Measurements from ENCODE around the gene AK5. TPM values are rescaled to one million over a fixed set of nuclear protein-coding genes. Genes with fewer than 3 reads are reported as not detected.

The AK5 gene
- total RNA-seq, 4 donors from 2014 or later, result 0.79 to 4.1 TPM; not detected in 2

- H3K27me3 ChIP-seq, result no peaks in the 10 kb centered on the region
- TF ChIP-seq CTCF (IDR thresholded peaks at IDR 0.05) (no peak), EP300 (IDR thresholded peaks at IDR 0.05; ENCODE audit: low read depth) (no peak), POLR2AphosphoS5 (IDR thresholded peaks at IDR 0.05) (no peak), POLR2A (IDR thresholded peaks at IDR 0.05) (no peak)
- intact Hi-C loops (cut with DNase I; ENCODE audit: low total_unique reads) (loop anchor here (5.0 kb wide), 1 partner anchor 746 kb away; no protein-coding TSS in a partner anchor), in situ Hi-C loops (cut with MboI; ENCODE audit: low pct_ligation_motif_present in 1 of 4, low pct_unique_long_range_greater_than_20kb in 1 of 4, low sequenced_read_pairs in 3 of 4) (no loop called here)
- H3K4me3 ChIP-seq, result no peak overlapping the region
- no peak overlapping the region for H3K27ac ChIP-seq
- no peaks in the 10 kb centered on the region for H3K36me3 ChIP-seq
- 73 to 96% methylated on average over 3 of the region's 3 CpGs for WGBS, 2 donors (ENCODE audit: low coverage in 1 of 2)
- no peak for DNase-seq
- H3K9me3 ChIP-seq, result no peaks in the 10 kb centered on the region
- H3K4me1 ChIP-seq, result no peaks in the 10 kb centered on the region
Observed at GRCh38 chr1:77421504-77422233, 139.8 kb downstream of the AK5 start.

DNA sequence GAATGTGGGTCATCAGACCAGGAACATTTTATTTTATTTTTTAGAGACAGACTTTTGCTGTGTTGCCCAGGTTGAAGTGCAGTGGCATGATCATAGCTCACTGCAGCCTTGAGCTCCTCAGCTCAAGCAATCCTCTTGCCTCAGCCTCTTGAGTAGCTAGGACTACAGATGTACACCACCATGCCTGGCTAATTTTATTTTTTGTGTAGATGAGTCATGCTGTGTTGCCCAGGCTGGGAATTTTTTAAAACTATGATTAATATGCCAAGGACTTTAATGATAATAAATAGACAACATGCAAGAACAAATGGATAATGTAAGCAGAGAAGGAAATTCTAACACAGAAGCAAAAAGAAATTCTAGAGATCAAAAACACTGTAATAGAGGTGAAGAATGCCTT is 142.4 kb downstream of the AK5 start:
- no peak for DNase-seq
- Histone ChIP-seq H3K9me3 (no peaks in the 10 kb centered on the region), H3K4me1 (no peaks in the 10 kb centered on the region), H3K27me3 (no peaks in the 10 kb centered on the region), H3K27ac (no peak overlapping the region), H3K4me3 (no peak overlapping the region), H3K36me3 (no peaks in the 10 kb centered on the region)
- TF ChIP-seq EP300 (IDR thresholded peaks at IDR 0.05; ENCODE audit: low read depth), result no peak
- TF ChIP-seq POLR2AphosphoS5 (IDR thresholded peaks at IDR 0.05), result no peak
- no peak for TF ChIP-seq CTCF (IDR thresholded peaks at IDR 0.05)
- no peak for TF ChIP-seq POLR2A (IDR thresholded peaks at IDR 0.05)
- intact Hi-C loops (cut with DNase I; ENCODE audit: low total_unique reads), result loop anchor here (5.0 kb wide), 1 partner anchor 743 kb away; no protein-coding TSS in a partner anchor
- in situ Hi-C loops (cut with MboI; ENCODE audit: low pct_ligation_motif_present in 1 of 4, low pct_unique_long_range_greater_than_20kb in 1 of 4, low sequenced_read_pairs in 3 of 4), result no loop called here

DNA sequence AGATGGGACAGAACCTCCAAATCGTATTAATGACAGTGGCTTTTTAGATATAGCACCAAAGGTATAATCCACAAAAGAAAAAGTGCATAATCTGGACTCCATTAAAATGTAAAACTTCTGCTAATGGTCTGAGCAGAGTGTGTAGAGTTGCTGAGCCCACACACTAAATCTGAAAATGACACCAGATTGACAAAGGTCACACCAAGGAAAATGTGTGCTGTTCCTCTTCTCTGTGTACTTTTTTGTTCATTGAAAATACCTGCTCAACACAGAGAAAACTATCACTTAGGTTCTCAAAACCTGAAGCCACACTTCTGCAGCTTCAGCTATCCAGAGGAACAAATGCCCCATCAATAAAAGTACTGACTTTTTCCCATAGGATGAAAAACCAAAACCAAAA is 146.2 kb downstream of the AK5 start:
- H3K4me1 ChIP-seq, result no peaks in the 10 kb centered on the region
- TF ChIP-seq CTCF (IDR thresholded peaks at IDR 0.05) (no peak), EP300 (IDR thresholded peaks at IDR 0.05; ENCODE audit: low read depth) (no peak), POLR2A (IDR thresholded peaks at IDR 0.05) (no peak), POLR2AphosphoS5 (IDR thresholded peaks at IDR 0.05) (no peak)
- WGBS, 2 donors (ENCODE audit: low coverage in 1 of 2), result 73 to 92% methylated on average over 1 of the region's 1 CpG
- no peak overlapping the region for H3K27ac ChIP-seq
- H3K36me3 ChIP-seq, result no peaks in the 10 kb centered on the region
- H3K9me3 ChIP-seq, result no peaks in the 10 kb centered on the region
- H3K4me3 ChIP-seq, result no peak overlapping the region
- DNase-seq, result no peak
- no peaks in the 10 kb centered on the region for H3K27me3 ChIP-seq
- in situ Hi-C loops (cut with MboI; ENCODE audit: low pct_ligation_motif_present in 1 of 4, low pct_unique_long_range_greater_than_20kb in 1 of 4, low sequenced_read_pairs in 3 of 4) (no loop called here), intact Hi-C loops (cut with DNase I; ENCODE audit: low total_unique reads) (no loop called here)

GRCh38 chr1:77430966-77431690 is 149.3 kb downstream of the AK5 start:
- H3K4me3 ChIP-seq, result no peak overlapping the region
- no peaks in the 10 kb centered on the region for H3K9me3 ChIP-seq
- TF ChIP-seq POLR2A (IDR thresholded peaks at IDR 0.05) (no peak), EP300 (IDR thresholded peaks at IDR 0.05; ENCODE audit: low read depth) (no peak), POLR2AphosphoS5 (IDR thresholded peaks at IDR 0.05) (no peak), CTCF (IDR thresholded peaks at IDR 0.05) (no peak)
- no peaks in the 10 kb centered on the region for H3K27me3 ChIP-seq
- in situ Hi-C loops (cut with MboI; ENCODE audit: low pct_ligation_motif_present in 1 of 4, low pct_unique_long_range_greater_than_20kb in 1 of 4, low sequenced_read_pairs in 3 of 4), result no loop called here
- no peak for DNase-seq
- no peak overlapping the region for H3K27ac ChIP-seq
- intact Hi-C loops (cut with DNase I; ENCODE audit: low total_unique reads), result no loop called here
- no peaks in the 10 kb centered on the region for H3K4me1 ChIP-seq
- no peaks in the 10 kb centered on the region for H3K36me3 ChIP-seq
- 56 to 65% methylated on average over 4 of the region's 4 CpGs for WGBS, 2 donors (ENCODE audit: low coverage in 1 of 2)

All from transverse colon (tissue), 4 donors.